Trophoblast cell (in vitro differentiated cells and primary cell): ENCODE data around the gene FAM83F.
A peak's percentile ranks its signal among the peaks of the same experiment; 100 is the strongest.

Experiments used
- DNase-seq, 2 donors: peaks; one replicate each; pipeline ENCODE4 v3.0.0-alpha.2; 2016
- H2AFZ ChIP-seq: 2 replicates; pipeline ENCODE4 v1.6.1; 2013; ENCODE audit warnings: low read length, moderate library complexity, mild to moderate bottlenecking; ENCODE audit not compliant: insufficient read depth, poor library complexity
- H2AK5ac ChIP-seq: 2 replicates; pipeline ENCODE4 v1.6.1; 2013; ENCODE audit warnings: mild to moderate bottlenecking, low read length
- H2BK120ac ChIP-seq: 2 replicates; pipeline ENCODE4 v1.6.1; 2013; ENCODE audit warnings: low read length, mild to moderate bottlenecking, moderate library complexity; ENCODE audit not compliant: insufficient read depth, poor library complexity
- H2BK12ac ChIP-seq: 2 replicates; pipeline ENCODE4 v1.6.1; 2013; ENCODE audit warnings: mild to moderate bottlenecking, low read length, moderate library complexity
- H2BK5ac ChIP-seq: 2 replicates; pipeline ENCODE4 v1.6.1; 2013; ENCODE audit warnings: low read length, low read depth, moderate library complexity, mild to moderate bottlenecking; ENCODE audit not compliant: poor library complexity
- H3K14ac ChIP-seq: 2 replicates; pipeline ENCODE4 v1.6.1; 2013; ENCODE audit warnings: mild to moderate bottlenecking, low read length
- H3K18ac ChIP-seq: 2 replicates; pipeline ENCODE4 v1.6.1; 2013; ENCODE audit warnings: mild to moderate bottlenecking, low read length
- H3K23ac ChIP-seq: 2 replicates; pipeline ENCODE4 v1.6.1; 2013; ENCODE audit warnings: low read length
- H3K27ac ChIP-seq: 2 replicates; pipeline ENCODE4 v1.5.1; 2013; ENCODE audit warnings: low read depth, mild to moderate bottlenecking, inconsistent platforms, low read length, moderate library complexity
- H3K27me3 ChIP-seq: 2 replicates; pipeline ENCODE4 v1.6.1; 2013; ENCODE audit warnings: inconsistent platforms, mild to moderate bottlenecking, low read length, moderate library complexity; ENCODE audit not compliant: insufficient read depth
- H3K36me3 ChIP-seq, 2 experiments: 1 replicate in 1 of 2; 2 replicates in 1 of 2; pipeline ENCODE4 v1.6.1; 2013; ENCODE audit warnings: low read length in 2 of 2, mild to moderate bottlenecking in 2 of 2, moderate library complexity in 1 of 2; ENCODE audit not compliant: insufficient read depth in 2 of 2, control insufficient read depth in 1 of 2
- H3K4ac ChIP-seq: 2 replicates; pipeline ENCODE4 v1.6.1; 2013; ENCODE audit warnings: low read depth, mild to moderate bottlenecking, low read length, moderate library complexity
- H3K4me1 ChIP-seq, 2 experiments: 1 replicate in 1 of 2; 2 replicates in 1 of 2; pipeline ENCODE4 v1.6.1; 2013; ENCODE audit warnings: low read length in 2 of 2, mild to moderate bottlenecking in 2 of 2, moderate library complexity in 1 of 2; ENCODE audit not compliant: insufficient read depth in 2 of 2, control insufficient read depth in 1 of 2
- H3K4me2 ChIP-seq: 2 replicates; pipeline ENCODE4 v1.6.1; 2013; ENCODE audit warnings: inconsistent platforms, mild to moderate bottlenecking, low read length, moderate library complexity
- H3K4me3 ChIP-seq: 2 replicates; pipeline ENCODE4 v1.5.1; 2013; ENCODE audit warnings: mild to moderate bottlenecking, low read depth, low read length, inconsistent platforms
- H3K79me1 ChIP-seq: one replicate; pipeline ENCODE4 v1.6.1; 2013; ENCODE audit warnings: low read length
- H3K79me2 ChIP-seq: 2 replicates; pipeline ENCODE4 v1.6.1; 2013; ENCODE audit warnings: low read length, mild to moderate bottlenecking; ENCODE audit not compliant: control insufficient read depth, insufficient read depth, poor library complexity
- H3K9ac ChIP-seq: 2 replicates; pipeline ENCODE4 v1.6.1; 2013; ENCODE audit warnings: mild to moderate bottlenecking, low read length
- H3K9me3 ChIP-seq: 2 replicates; pipeline ENCODE4 v1.6.1; 2013; ENCODE audit warnings: low read depth, mild to moderate bottlenecking, control low read depth, inconsistent platforms, low read length; ENCODE audit not compliant: insufficient read depth
- H4K12ac ChIP-seq: 2 replicates; pipeline ENCODE4 v1.6.1; 2013; ENCODE audit warnings: low read depth, mild to moderate bottlenecking, low read length, moderate library complexity
- H4K8ac ChIP-seq: 2 replicates; pipeline ENCODE4 v1.6.1; 2013; ENCODE audit warnings: low read depth, mild to moderate bottlenecking, low read length, moderate library complexity
- H4K91ac ChIP-seq: one replicate; pipeline ENCODE4 v1.6.1; 2013; ENCODE audit warnings: low read depth, mild to moderate bottlenecking, low read length, moderate library complexity
- WGBS: extraction: QIAGEN DNeasy Blood & Tissue Kit; methylation state at CpG from one replicate; pipeline ENCODE4 v1.1.7; 2013; ENCODE audit warnings: missing lambda C conversion rate; ENCODE audit not compliant: insufficient read length, insufficient coverage; ENCODE audit errors: extremely low coverage; 5-methylcytosine and 5-hydroxymethylcytosine counted together

Gene FAM83F

DNA sequence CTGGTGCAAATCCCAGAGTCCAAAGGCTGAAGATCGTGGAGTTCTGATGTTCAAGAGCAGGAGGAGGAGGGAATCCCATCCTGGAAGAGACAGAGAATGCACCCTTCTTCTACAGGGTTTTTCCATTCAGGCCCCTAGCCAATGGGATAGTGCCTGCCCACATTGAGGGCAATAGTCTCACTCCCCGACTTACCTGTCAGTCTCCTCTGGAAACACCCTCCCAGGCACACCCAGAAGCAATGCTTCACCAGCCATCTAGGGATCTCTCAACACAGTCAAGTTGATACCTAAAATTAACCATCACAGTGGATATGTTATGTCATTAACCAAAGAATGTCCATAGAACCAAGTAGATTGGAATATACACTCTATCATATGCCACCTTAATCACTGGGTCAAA, 72.9 kb downstream of the FAM83F start:
- DNase-seq, result no peak
- WGBS, result no CpG with 5 or more reads among the region's 2 CpGs
- Histone ChIP-seq H4K8ac (no peak overlapping the region), H3K27me3 (no peaks in the 10 kb centered on the region), H2AFZ (no peak overlapping the region), H3K4me2 (no peak overlapping the region), H4K12ac (no peak overlapping the region), H3K4ac (no peak overlapping the region), H4K91ac (no peak overlapping the region), H2AK5ac (no peak overlapping the region), H3K79me2 (no peaks in the 10 kb centered on the region), H3K9ac (no peak overlapping the region), H3K9me3 (no peaks in the 10 kb centered on the region), H2BK5ac (no peak overlapping the region), H3K4me1 (no peaks in the 10 kb centered on the region), H3K36me3 (no peaks in the 10 kb centered on the region), H3K27ac (no peak overlapping the region), H2BK12ac (no peak overlapping the region), H3K18ac (no peak overlapping the region), H3K79me1 (no peaks in the 10 kb centered on the region), H2BK120ac (no peak overlapping the region), H3K14ac (no peak overlapping the region), H3K4me3 (no peak overlapping the region), H3K23ac (no peak overlapping the region)

DNA sequence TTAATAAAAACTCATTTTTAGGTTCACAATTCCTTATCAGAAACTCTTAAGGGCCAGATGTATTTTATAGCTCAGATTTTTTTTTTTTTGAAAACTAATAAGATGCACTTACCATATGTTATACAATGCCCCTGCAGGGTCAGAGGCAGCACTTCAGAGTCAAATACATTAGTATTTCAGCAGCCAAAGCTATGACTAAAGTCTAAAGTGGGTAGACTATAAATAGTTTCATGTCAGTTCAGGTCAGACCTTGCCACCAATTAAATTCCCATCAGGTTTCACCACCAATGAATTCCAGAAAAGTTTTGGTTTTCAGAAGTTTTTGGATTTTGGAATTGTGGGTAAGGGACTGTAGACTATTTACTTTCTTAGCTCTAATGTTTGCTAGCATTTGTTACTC, 75.9 kb downstream of the FAM83F start:
- Histone ChIP-seq H3K18ac (no peak overlapping the region), H3K9me3 (no peaks in the 10 kb centered on the region), H4K91ac (no peak overlapping the region), H3K4me3 (no peak overlapping the region), H2AFZ (no peak overlapping the region), H2BK120ac (no peak overlapping the region), H3K4me2 (no peak overlapping the region), H3K4ac (no peak overlapping the region), H4K8ac (no peak overlapping the region), H3K79me2 (no peaks in the 10 kb centered on the region), H2AK5ac (no peak overlapping the region), H3K36me3 (no peaks in the 10 kb centered on the region), H3K27me3 (no peaks in the 10 kb centered on the region), H3K23ac (no peak overlapping the region), H3K9ac (no peak overlapping the region), H2BK12ac (no peak overlapping the region), H3K27ac (no peak overlapping the region), H2BK5ac (no peak overlapping the region), H3K79me1 (no peaks in the 10 kb centered on the region), H4K12ac (no peak overlapping the region), H3K14ac (no peak overlapping the region), H3K4me1 (no peaks in the 10 kb centered on the region)
- DNase-seq, result no peak

DNA sequence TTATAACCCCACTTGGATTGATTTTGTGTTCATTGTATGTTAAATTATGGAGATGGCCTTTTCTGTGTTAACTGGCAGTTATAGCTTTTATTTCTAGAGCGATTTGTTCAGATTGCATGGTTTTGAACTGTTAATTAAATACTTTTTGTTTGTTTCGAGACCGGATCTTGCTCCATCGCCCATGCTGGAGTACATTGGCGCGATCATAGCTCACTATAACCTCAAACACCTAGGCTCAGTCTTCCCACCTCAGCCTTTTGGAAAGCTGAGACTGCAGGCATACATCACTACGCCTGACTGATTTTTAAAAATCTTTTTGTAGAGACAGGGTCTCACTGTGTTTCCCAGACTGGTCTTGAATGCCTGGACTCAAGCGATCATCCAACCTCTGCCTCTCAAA, 77.0 kb downstream of the FAM83F start:
- H3K4ac ChIP-seq, result no peak overlapping the region
- DNase-seq, result no peak
- no peak overlapping the region for H2AFZ ChIP-seq

DNA sequence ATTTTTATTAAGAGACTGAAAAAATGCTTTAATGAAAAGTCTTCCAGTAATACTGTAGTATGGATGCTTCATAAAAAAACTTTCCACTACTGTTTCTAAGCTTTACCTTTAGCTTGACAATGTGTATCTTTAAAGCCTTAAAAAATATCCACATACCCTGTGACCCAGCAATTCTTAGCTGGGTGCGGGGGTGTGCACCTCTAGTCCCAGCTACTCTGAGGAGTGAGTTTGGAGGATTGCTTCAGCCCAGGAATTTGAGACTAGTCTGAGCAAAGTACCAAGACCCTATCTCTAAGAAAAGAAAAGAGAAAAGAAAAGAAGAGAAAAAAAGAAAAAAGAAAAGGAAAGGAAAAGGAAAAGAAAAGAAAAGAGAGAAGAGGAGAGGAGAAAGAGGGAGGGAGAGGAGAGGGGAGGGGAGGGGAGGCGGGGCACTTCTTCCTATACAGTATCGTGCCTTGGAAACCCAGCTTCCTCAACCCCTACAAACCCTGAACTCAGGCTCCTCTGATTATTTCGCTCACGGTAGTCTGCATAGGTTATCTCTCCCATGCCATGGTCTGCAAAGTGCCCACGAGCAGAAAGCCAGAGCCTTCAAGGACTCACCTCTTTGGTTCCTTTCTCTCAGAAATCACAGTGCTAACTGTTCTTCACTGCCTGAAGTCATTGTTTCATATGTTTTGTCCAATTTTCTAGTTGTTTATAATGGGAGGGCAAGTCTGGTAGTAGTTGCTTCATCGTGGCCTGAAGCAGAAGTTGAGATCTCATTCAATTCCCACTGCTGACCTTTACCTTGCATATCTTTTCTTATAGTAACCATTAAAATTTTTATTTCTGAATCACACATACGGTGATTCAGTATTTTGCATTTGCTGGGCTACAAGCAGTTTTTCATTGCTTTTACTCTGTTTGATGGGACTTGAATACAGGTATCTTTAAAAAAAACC, 82.2 kb downstream of the FAM83F start:
- no peak overlapping the region for H4K12ac ChIP-seq
- no peaks in the 10 kb centered on the region for H3K4me1 ChIP-seq
- no peak overlapping the region for H2BK5ac ChIP-seq
- DNase-seq, result peak; percentile 10 to 46
- no peak overlapping the region for H3K14ac ChIP-seq
- no peak overlapping the region for H2BK12ac ChIP-seq
- no peak overlapping the region for H3K18ac ChIP-seq
- no peaks in the 10 kb centered on the region for H3K79me1 ChIP-seq
- H3K4me3 ChIP-seq, result no peak overlapping the region
- no peak overlapping the region for H4K8ac ChIP-seq
- H3K79me2 ChIP-seq, result no peaks in the 10 kb centered on the region
- no peak overlapping the region for H3K23ac ChIP-seq
- no peaks in the 10 kb centered on the region for H3K9me3 ChIP-seq
- H3K27me3 ChIP-seq, result no peaks in the 10 kb centered on the region
- H3K4ac ChIP-seq, result no peak overlapping the region
- no peak overlapping the region for H3K9ac ChIP-seq
- no peak overlapping the region for H3K27ac ChIP-seq
- no peaks in the 10 kb centered on the region for H3K36me3 ChIP-seq
- H2BK120ac ChIP-seq, result no peak overlapping the region
- H2AK5ac ChIP-seq, result no peak overlapping the region
- no peak overlapping the region for H2AFZ ChIP-seq
- WGBS, result no CpG with 5 or more reads among the region's 8 CpGs
- no peak overlapping the region for H3K4me2 ChIP-seq
- H4K91ac ChIP-seq, result no peak overlapping the region

More for the DNA sequence above, 77.0 kb downstream of the FAM83F start:
- H3K4me3 ChIP-seq, result no peak overlapping the region
- H3K23ac ChIP-seq, result no peak overlapping the region
- no peak overlapping the region for H2BK5ac ChIP-seq
- H3K14ac ChIP-seq, result no peak overlapping the region
- H2BK12ac ChIP-seq, result no peak overlapping the region
- H4K8ac ChIP-seq, result no peak overlapping the region
- H3K27me3 ChIP-seq, result no peaks in the 10 kb centered on the region
- H3K79me2 ChIP-seq, result no peaks in the 10 kb centered on the region
- H2BK120ac ChIP-seq, result no peak overlapping the region
- H3K79me1 ChIP-seq, result no peaks in the 10 kb centered on the region
- H3K9ac ChIP-seq, result no peak overlapping the region
- no peak overlapping the region for H3K4me2 ChIP-seq
- no peaks in the 10 kb centered on the region for H3K36me3 ChIP-seq
- no peaks in the 10 kb centered on the region for H3K9me3 ChIP-seq
- H3K4me1 ChIP-seq, result no peaks in the 10 kb centered on the region
- no peak overlapping the region for H3K18ac ChIP-seq
- no CpG with 5 or more reads among the region's 8 CpGs for WGBS
- H4K91ac ChIP-seq, result no peak overlapping the region
- H2AK5ac ChIP-seq, result no peak overlapping the region
- H3K27ac ChIP-seq, result no peak overlapping the region
- no peak overlapping the region for H4K12ac ChIP-seq
